SK-N-SH treated with all-trans-retinoic acid at 6 μM for 48 hours (cell line): ENCODE measurements around the gene IQCM.
"Not testable (repeated sequence)": the region's sequence is repeated elsewhere in the genome, so short reads cannot be mapped to it uniquely, and the experiment has no call there.

Experiments used
- ATAC-seq: fragments of 200-7000 bp; cut with Tn5 transposase; 3 replicates; pipeline ENCODE4 v1.9.1; 2020; ENCODE audit warnings: mild to moderate bottlenecking, moderate library complexity
- ARNTL ChIP-seq: fragments of 450-650 bp; formaldehyde crosslinking; IDR thresholded peaks from 2 replicates; pipeline ENCODE4 v1.5.0; 2020; ENCODE audit warnings: low read depth, mild to moderate bottlenecking, moderate library complexity, borderline replicate concordance
- CREB5 ChIP-seq: fragments of 250-450 bp; sonication (Bioruptor Pico); IDR thresholded peaks from 2 replicates; pipeline ENCODE4 v1.5.1; 2020; ENCODE audit warnings: low read depth, mild to moderate bottlenecking, moderate library complexity
- CSDC2 ChIP-seq: fragments of 250-450 bp; sonication (Bioruptor Pico); IDR thresholded peaks from 2 replicates; pipeline ENCODE4 v1.5.0; 2020; ENCODE audit warnings: mild to moderate bottlenecking, moderate library complexity
- GLIS3 ChIP-seq: fragments of 250-450 bp; sonication (Bioruptor Pico); IDR thresholded peaks from 2 replicates; pipeline ENCODE4 v1.5.0; 2020; ENCODE audit warnings: mild to moderate bottlenecking, moderate library complexity
- ISL1 ChIP-seq: fragments of 250-450 bp; sonication (Bioruptor Pico); IDR thresholded peaks from 2 replicates; pipeline ENCODE4 v2.1.2; 2022; ENCODE audit warnings: mild to moderate bottlenecking, moderate library complexity
- OSR1 ChIP-seq: fragments of 250-450 bp; sonication (Bioruptor Pico); IDR thresholded peaks from 2 replicates; pipeline ENCODE4 v1.8.0; 2022; ENCODE audit warnings: moderate library complexity, mild to moderate bottlenecking, inconsistent platforms
- PATZ1 ChIP-seq: fragments of 250-450 bp; sonication (Bioruptor Pico); IDR thresholded peaks from 2 replicates; pipeline ENCODE4 v1.8.0; 2020; ENCODE audit warnings: mild to moderate bottlenecking, moderate library complexity, borderline replicate concordance
- PPARA ChIP-seq: fragments of 250-450 bp; sonication (Bioruptor Pico); IDR thresholded peaks from 2 replicates; pipeline ENCODE4 v1.5.0; 2020; ENCODE audit warnings: mild to moderate bottlenecking, borderline replicate concordance
- RARB ChIP-seq: fragments of 250-450 bp; sonication (Bioruptor Pico); IDR thresholded peaks from 2 replicates; pipeline ENCODE4 v1.8.0; 2021; ENCODE audit warnings: mild to moderate bottlenecking, moderate library complexity
- SNAI2 ChIP-seq: fragments of 250-450 bp; sonication (Bioruptor Pico); IDR thresholded peaks from 2 replicates; pipeline ENCODE4 v1.5.0; 2020; ENCODE audit warnings: mild to moderate bottlenecking, moderate library complexity
- TCF4 ChIP-seq: fragments of 250-450 bp; sonication (Bioruptor Pico); IDR thresholded peaks from 2 replicates; pipeline ENCODE4 v1.8.0; 2021; ENCODE audit warnings: mild to moderate bottlenecking, moderate library complexity, borderline replicate concordance
- TOX ChIP-seq: fragments of 250-450 bp; sonication (Bioruptor Pico); IDR thresholded peaks from 2 replicates; pipeline ENCODE4 v1.8.0; 2021; ENCODE audit warnings: mild to moderate bottlenecking, moderate library complexity, borderline replicate concordance
- TSHZ2 ChIP-seq: fragments of 250-450 bp; sonication (Bioruptor Pico); IDR thresholded peaks from 2 replicates; pipeline ENCODE4 v1.5.0; 2020; ENCODE audit warnings: mild to moderate bottlenecking, moderate library complexity
- ZC3H10 ChIP-seq: fragments of 250-450 bp; sonication (Bioruptor Pico); IDR thresholded peaks from 2 replicates; pipeline ENCODE4 v1.5.1; 2021; ENCODE audit warnings: mild to moderate bottlenecking, moderate library complexity
- ZFP30 ChIP-seq: fragments of 450-650 bp; formaldehyde crosslinking; IDR thresholded peaks from 2 replicates; pipeline ENCODE4 v1.5.0; 2022; ENCODE audit warnings: mild to moderate bottlenecking, moderate library complexity
- ZNF565 ChIP-seq: fragments of 450-650 bp; formaldehyde crosslinking; conservative IDR thresholded peaks from 2 replicates; pipeline ENCODE4 v1.5.0; 2020; ENCODE audit warnings: low read depth, mild to moderate bottlenecking, moderate library complexity
- ZNF70 ChIP-seq: fragments of 450-650 bp; formaldehyde crosslinking; IDR thresholded peaks from 2 replicates; pipeline ENCODE4 v1.5.0; 2020; ENCODE audit warnings: mild to moderate bottlenecking, moderate library complexity
- ZNF8 ChIP-seq: fragments of 450-650 bp; formaldehyde crosslinking; IDR thresholded peaks from 2 replicates; pipeline ENCODE4 v1.5.0; 2020; ENCODE audit warnings: mild to moderate bottlenecking, moderate library complexity
- TF ChIP-seq, protein P1 (sequence below): fragments of 250-450 bp; sonication (Bioruptor Pico); IDR thresholded peaks from 2 replicates; pipeline ENCODE4 v1.5.1; 2021; ENCODE audit warnings: mild to moderate bottlenecking, moderate library complexity

IQCM gene

GRCh38 chr4:149512501-149512900, 303.1 kb downstream of the IQCM start:
- no peak for ATAC-seq
- no peak for TF ChIP-seq ZC3H10 (CRISPR knock-in tag)
- TF ChIP-seq ZNF70: no peak
- TF ChIP-seq OSR1: no peak
- no peak for TF ChIP-seq ZNF8 (CRISPR knock-in tag)
- no peak for TF ChIP-seq ARNTL

DNA sequence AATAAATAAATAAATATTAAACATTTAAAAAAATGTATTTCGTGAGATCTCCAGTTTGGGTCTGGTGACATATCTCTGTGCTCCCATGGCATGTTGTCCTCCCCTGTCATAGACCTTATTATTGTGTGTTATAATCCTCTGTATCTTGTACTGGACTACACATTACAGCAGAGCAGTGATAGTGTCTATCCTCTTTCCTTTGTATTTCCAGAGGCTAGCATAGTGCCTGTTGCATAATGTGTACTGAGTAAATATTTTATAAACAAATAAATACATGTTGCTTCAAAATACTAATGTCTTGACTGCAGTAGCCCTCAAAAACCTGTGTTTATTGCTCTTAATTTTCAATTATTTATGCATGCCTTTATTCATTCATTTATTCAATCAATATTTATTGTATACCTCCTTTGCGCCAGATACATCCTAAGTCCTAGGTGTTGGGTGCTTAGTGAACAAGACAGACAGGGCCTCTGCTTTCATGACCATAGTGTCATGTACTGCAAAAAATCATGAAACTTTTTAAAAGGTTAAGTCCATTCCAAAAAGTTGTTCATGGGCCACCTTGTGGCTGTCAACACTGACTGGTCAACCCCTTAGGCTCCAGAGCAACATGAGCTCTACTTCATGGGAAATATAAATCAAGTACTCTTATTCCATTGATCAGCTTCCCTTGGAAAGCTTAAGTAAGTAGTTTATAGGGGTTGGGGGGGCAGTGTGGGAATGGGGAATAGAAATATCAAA, 303.9 kb downstream of the IQCM start:
- no peak for TF ChIP-seq SNAI2 (CRISPR knock-in tag)
- TF ChIP-seq ISL1 (CRISPR knock-in tag): no peak
- TF ChIP-seq CSDC2 (CRISPR knock-in tag): no peak
- TF ChIP-seq ZNF8 (CRISPR knock-in tag): no peak
- no peak for TF ChIP-seq TSHZ2 (CRISPR knock-in tag)
- no peak for TF ChIP-seq ZFP30 (CRISPR knock-in tag)
- no peak for TF ChIP-seq ARNTL
- ATAC-seq: no peak

DNA sequence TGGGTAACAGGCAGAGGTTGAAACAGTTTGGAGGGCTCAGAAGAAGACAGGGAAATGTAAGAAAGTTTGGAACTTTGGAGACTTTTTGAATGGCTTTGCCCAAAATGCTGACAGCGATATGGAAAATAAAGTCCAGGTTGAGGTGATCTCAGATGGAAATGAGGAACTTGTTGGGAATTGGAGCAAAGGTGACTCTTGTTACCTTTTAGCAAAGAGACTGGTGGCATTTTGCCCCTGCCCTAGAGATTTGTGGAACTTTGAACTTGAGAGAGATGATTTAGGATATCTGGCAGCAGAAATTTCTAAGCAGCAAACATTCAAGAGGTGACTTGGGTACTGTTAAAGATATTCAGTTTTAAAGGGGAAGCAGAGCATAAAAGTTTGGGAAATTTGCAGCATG, 308.3 kb downstream of the IQCM start:
- ATAC-seq: not testable (repeated sequence)

- no peak for TF ChIP-seq CREB5 (CRISPR knock-in tag)
- TF ChIP-seq GLIS3: no peak
- TF ChIP-seq OSR1: no peak
- no peak for TF ChIP-seq ZNF565 (CRISPR knock-in tag)
- no peak for TF ChIP-seq ZFP30 (CRISPR knock-in tag)
- TF ChIP-seq SNAI2 (CRISPR knock-in tag): no peak
- no peak for TF ChIP-seq ZNF8 (CRISPR knock-in tag)
- TF ChIP-seq TOX (CRISPR knock-in tag): no peak
- TF ChIP-seq TSHZ2 (CRISPR knock-in tag): no peak
- no peak for TF ChIP-seq TCF4 (CRISPR knock-in tag)
- no peak for TF ChIP-seq PPARA
- no peak for TF ChIP-seq RARB (CRISPR knock-in tag)
- TF ChIP-seq, protein P1, sequence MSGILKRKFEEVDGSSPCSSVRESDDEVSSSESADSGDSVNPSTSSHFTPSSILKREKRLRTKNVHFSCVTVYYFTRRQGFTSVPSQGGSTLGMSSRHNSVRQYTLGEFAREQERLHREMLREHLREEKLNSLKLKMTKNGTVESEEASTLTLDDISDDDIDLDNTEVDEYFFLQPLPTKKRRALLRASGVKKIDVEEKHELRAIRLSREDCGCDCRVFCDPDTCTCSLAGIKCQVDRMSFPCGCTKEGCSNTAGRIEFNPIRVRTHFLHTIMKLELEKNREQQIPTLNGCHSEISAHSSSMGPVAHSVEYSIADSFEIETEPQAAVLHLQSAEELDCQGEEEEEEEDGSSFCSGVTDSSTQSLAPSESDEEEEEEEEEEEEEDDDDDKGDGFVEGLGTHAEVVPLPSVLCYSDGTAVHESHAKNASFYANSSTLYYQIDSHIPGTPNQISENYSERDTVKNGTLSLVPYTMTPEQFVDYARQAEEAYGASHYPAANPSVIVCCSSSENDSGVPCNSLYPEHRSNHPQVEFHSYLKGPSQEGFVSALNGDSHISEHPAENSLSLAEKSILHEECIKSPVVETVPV: no peak
- no peak for TF ChIP-seq ARNTL
- no peak for TF ChIP-seq ZC3H10 (CRISPR knock-in tag)
- TF ChIP-seq PATZ1 (CRISPR knock-in tag): no peak
- TF ChIP-seq CSDC2 (CRISPR knock-in tag): no peak
- no peak for ATAC-seq
Measured at GRCh38 chr4:149500806-149501205, 314.8 kb downstream of the IQCM start.
